ENCODE data around the gene BRICD5. TPM values are rescaled to one million over a fixed set of nuclear protein-coding genes. Genes with fewer than 3 reads are reported as not detected.

The BRICD5 gene
- total and polyA plus RNA-seq, 4 experiments from 2014 or later, result 0.39 to 33.4 (median 32.4) TPM; not detected in 1

GRCh38 chr16:2252806-2253148, 42.1 kb upstream of the BRICD5 start:
- no peak overlapping the region for H3K27ac ChIP-seq (ENCODE audit: low read depth, low read length)
- H3K4me1 Mint-ChIP-seq, result peaks cover 1 to 12% (median 5%) of the 10 kb centered on the region in 4 donors
- peaks cover 0 to 4% (median 0%) of the 10 kb centered on the region in 8 donors for H3K9me3 Mint-ChIP-seq
- H3K27me3 ChIP-seq (ENCODE audit: insufficient read depth, low read length), result no peaks in the 10 kb centered on the region
- peak overlapping the region in 5 of 8 donors; percentile 4 to 68 (median 33) for H3K4me3 Mint-ChIP-seq
- peaks cover 34% of the 10 kb centered on the region for H3K36me3 ChIP-seq (ENCODE audit: insufficient read depth, low read length)
- H3K36me3 Mint-ChIP-seq, result peaks cover 28 to 49% of the 10 kb centered on the region in 2 donors
- no peaks in the 10 kb centered on the region for H3K27me3 Mint-ChIP-seq
- ChIA-PET CTCF (ENCODE audit: partially characterized antibody) (interaction anchor here (0.6 to 3.3 kb wide), 5 partner anchors 9 to 251 kb away, joined by 4 to 42 read pairs (median 4); partner anchors contain the start of gene E4F1), POLR2A (ENCODE audit: partially characterized antibody) (interaction anchor here (0.9 to 4.4 kb wide), 10 partner anchors 13 to 260 kb away, joined by 3 to 29 read pairs (median 18); partner anchors contain the start of genes CASKIN1, DNASE1L2, E4F1 and MLST8)
- no peak for DNase-seq
- no peak overlapping the region for H3K4me3 ChIP-seq (ENCODE audit: low read length in 2 of 2)
- H3K27ac Mint-ChIP-seq, result peak overlapping the region in 6 of 7 donors; percentile 54 to 90 (median 73)
- H3K9me3 ChIP-seq (ENCODE audit: control insufficient read depth in 1 of 2, low read length in 2 of 2), result no peaks in the 10 kb centered on the region
- peaks cover 10% of the 10 kb centered on the region for H3K4me1 ChIP-seq (ENCODE audit: insufficient read depth, low read length)
- intact Hi-C loops (cut with micrococcal nuclease), result no loop called here

- peak within 1 kb of the TSS; percentile 87 to 93 (median 90) for H3K4me3 Mint-ChIP-seq
- Histone ChIP-seq H3K27me3 (ENCODE audit: insufficient read depth, low read length) (no peaks in the 10 kb centered on the region), H3K36me3 (ENCODE audit: insufficient read depth, low read length) (peaks cover 24% of the 10 kb centered on the region), H3K4me3 (ENCODE audit: low read length in 2 of 2) (peak within 1 kb of the TSS in 1 of 2 donors; percentile 66), H3K9me3 (ENCODE audit: control insufficient read depth in 1 of 2, low read length in 2 of 2) (no peaks in the 10 kb centered on the region), H3K4me1 (ENCODE audit: insufficient read depth, low read length) (peaks cover 10% of the 10 kb centered on the region), H3K27ac (ENCODE audit: low read depth, low read length) (peak within 1 kb of the TSS; percentile 61)
- ChIA-PET POLR2A (ENCODE audit: partially characterized antibody) (interaction anchor here (0.8 to 4.4 kb wide), 24 partner anchors 11 to 501 kb away, joined by 3 to 29 read pairs (median 4); partner anchors contain the start of genes ATP6V0C, CASKIN1, DNASE1L2 and E4F1), CTCF (ENCODE audit: partially characterized antibody) (interaction anchor here (0.7 to 3.3 kb wide), 12 partner anchors 8 to 229 kb away, joined by 3 to 42 read pairs (median 4); partner anchors contain the start of gene E4F1)
- H3K27ac Mint-ChIP-seq, result peak within 1 kb of the TSS; percentile 88 to 96 (median 91)
- intact Hi-C loops (cut with micrococcal nuclease), result loop anchor here (1.0 to 2.0 kb wide), 6 partner anchors 17 to 228 kb away; partner anchors contain the start of genes E4F1, PGP, RNPS1 and TRAF7
- peaks cover 18 to 36% of the 10 kb centered on the region in 2 donors for H3K36me3 Mint-ChIP-seq
- peak; percentile 65 to 81 (median 72) for DNase-seq
- no peaks in the 10 kb centered on the region for H3K27me3 Mint-ChIP-seq
- peaks cover 0 to 4% (median 0%) of the 10 kb centered on the region in 8 donors for H3K9me3 Mint-ChIP-seq
- H3K4me1 Mint-ChIP-seq, result peaks cover 1 to 12% (median 5%) of the 10 kb centered on the region in 4 donors
These were observed 40.8 kb upstream of the BRICD5 start, which contains the start of gene ECI1 for GRCh38 chr16:2251296-2252111. TSS of gene ECI1 (minus strand) at chr16:2251587. CDS start at chr16:2251566, 21 bp downstream.

- ChIA-PET CTCF (ENCODE audit: partially characterized antibody) (interaction anchor here (0.9 to 3.3 kb wide), 6 partner anchors 9 to 110 kb away, joined by 4 to 42 read pairs (median 4); no protein-coding TSS in a partner anchor), POLR2A (ENCODE audit: partially characterized antibody) (interaction anchor here (0.9 to 4.4 kb wide), 17 partner anchors 12 to 287 kb away, joined by 3 to 29 read pairs (median 7); partner anchors contain the start of genes ATP6V0C, CASKIN1, E4F1 and MLST8)
- intact Hi-C loops (cut with micrococcal nuclease), result loop anchor here (1.0 to 2.0 kb wide), 6 partner anchors 18 to 227 kb away; partner anchors contain the start of genes E4F1, PGP, RNPS1 and TRAF7
- no peaks in the 10 kb centered on the region for H3K9me3 ChIP-seq (ENCODE audit: control insufficient read depth in 1 of 2, low read length in 2 of 2)
- Mint-ChIP-seq H3K4me1 (peaks cover 1 to 12% (median 5%) of the 10 kb centered on the region in 4 donors), H3K36me3 (peaks cover 17 to 32% of the 10 kb centered on the region in 2 donors), H3K9me3 (peaks cover 0 to 4% (median 0%) of the 10 kb centered on the region in 8 donors), H3K4me3 (peak overlapping the region; percentile 87 to 93 (median 90)), H3K27me3 (no peaks in the 10 kb centered on the region), H3K27ac (peak overlapping the region; percentile 88 to 96 (median 90))
- H3K4me3 ChIP-seq (ENCODE audit: low read length in 2 of 2), result peak overlapping the region in 1 of 2 donors; percentile 66
- H3K27me3 ChIP-seq (ENCODE audit: insufficient read depth, low read length), result no peaks in the 10 kb centered on the region
- DNase-seq, result peak in 3 of 5 donors; percentile 40 to 62 (median 42)
- peak overlapping the region; percentile 61 for H3K27ac ChIP-seq (ENCODE audit: low read depth, low read length)
- peaks cover 24% of the 10 kb centered on the region for H3K36me3 ChIP-seq (ENCODE audit: insufficient read depth, low read length)
- H3K4me1 ChIP-seq (ENCODE audit: insufficient read depth, low read length), result peaks cover 10% of the 10 kb centered on the region
These were observed 40.1 kb upstream of the BRICD5 start for GRCh38 chr16:2250652-2251295.

- ChIA-PET POLR2A (ENCODE audit: partially characterized antibody) (no interaction called here), CTCF (ENCODE audit: partially characterized antibody) (interaction anchor here (0.9 to 1.0 kb wide), 2 partner anchors 52 to 224 kb away, joined by 3 to 4 read pairs; no protein-coding TSS in a partner anchor)
- Histone ChIP-seq H3K4me3 (ENCODE audit: low read length in 2 of 2) (no peak overlapping the region), H3K9me3 (ENCODE audit: control insufficient read depth in 1 of 2, low read length in 2 of 2) (no peaks in the 10 kb centered on the region), H3K36me3 (ENCODE audit: insufficient read depth, low read length) (peaks cover 21% of the 10 kb centered on the region), H3K4me1 (ENCODE audit: insufficient read depth, low read length) (peaks cover 10% of the 10 kb centered on the region), H3K27me3 (ENCODE audit: insufficient read depth, low read length) (no peaks in the 10 kb centered on the region), H3K27ac (ENCODE audit: low read depth, low read length) (no peak overlapping the region)
- Mint-ChIP-seq H3K36me3 (peaks cover 5 to 20% of the 10 kb centered on the region in 2 donors), H3K4me3 (no peak overlapping the region), H3K27ac (peak overlapping the region in 1 of 7 donors; percentile 38), H3K27me3 (no peaks in the 10 kb centered on the region), H3K4me1 (peaks cover 1 to 8% (median 6%) of the 10 kb centered on the region in 4 donors), H3K9me3 (peaks cover 0 to 2% (median 0%) of the 10 kb centered on the region in 8 donors)
- no peak for DNase-seq
- intact Hi-C loops (cut with micrococcal nuclease), result no loop called here
These were observed 35.7 kb upstream of the BRICD5 start for GRCh38 chr16:2246301-2246885.

- Histone ChIP-seq H3K4me3 (ENCODE audit: low read length in 2 of 2) (no peak overlapping the region), H3K4me1 (ENCODE audit: insufficient read depth, low read length) (peaks cover 3% of the 10 kb centered on the region), H3K27ac (ENCODE audit: low read depth, low read length) (no peak overlapping the region), H3K36me3 (ENCODE audit: insufficient read depth, low read length) (peaks cover 21% of the 10 kb centered on the region), H3K27me3 (ENCODE audit: insufficient read depth, low read length) (no peaks in the 10 kb centered on the region), H3K9me3 (ENCODE audit: control insufficient read depth in 1 of 2, low read length in 2 of 2) (no peaks in the 10 kb centered on the region)
- Mint-ChIP-seq H3K4me3 (no peak overlapping the region), H3K27ac (no peak overlapping the region), H3K9me3 (no peaks in the 10 kb centered on the region), H3K4me1 (peaks cover 0 to 2% (median 0%) of the 10 kb centered on the region in 4 donors), H3K36me3 (peaks cover 5 to 16% of the 10 kb centered on the region in 2 donors), H3K27me3 (no peaks in the 10 kb centered on the region)
- DNase-seq, result no peak
- intact Hi-C loops (cut with micrococcal nuclease), result no loop called here
- POLR2A ChIA-PET (ENCODE audit: partially characterized antibody), result no interaction called here
- CTCF ChIA-PET (ENCODE audit: partially characterized antibody), result no interaction called here
These were observed 34.5 kb upstream of the BRICD5 start for GRCh38 chr16:2244926-2245795.

GRCh38 chr16:2244301-2244700, 33.6 kb upstream of the BRICD5 start:
- no peak overlapping the region for H3K27ac Mint-ChIP-seq
- Histone ChIP-seq H3K4me3 (ENCODE audit: low read length in 2 of 2) (no peak overlapping the region), H3K9me3 (ENCODE audit: control insufficient read depth in 1 of 2, low read length in 2 of 2) (no peaks in the 10 kb centered on the region), H3K36me3 (ENCODE audit: insufficient read depth, low read length) (peaks cover 21% of the 10 kb centered on the region), H3K27me3 (ENCODE audit: insufficient read depth, low read length) (no peaks in the 10 kb centered on the region), H3K4me1 (ENCODE audit: insufficient read depth, low read length) (no peaks in the 10 kb centered on the region), H3K27ac (ENCODE audit: low read depth, low read length) (no peak overlapping the region)
- no peak for DNase-seq
- peaks cover 0 to 2% (median 0%) of the 10 kb centered on the region in 4 donors for H3K4me1 Mint-ChIP-seq
- ChIA-PET POLR2A (ENCODE audit: partially characterized antibody) (no interaction called here), CTCF (ENCODE audit: partially characterized antibody) (no interaction called here)
- no peaks in the 10 kb centered on the region for H3K9me3 Mint-ChIP-seq
- H3K36me3 Mint-ChIP-seq, result peaks cover 5 to 18% of the 10 kb centered on the region in 2 donors
- no peaks in the 10 kb centered on the region for H3K27me3 Mint-ChIP-seq
- intact Hi-C loops (cut with micrococcal nuclease), result no loop called here
- H3K4me3 Mint-ChIP-seq, result no peak overlapping the region
